ENCODE results near the gene MRM3.
"Not testable (repeated sequence)": the region's sequence is repeated elsewhere in the genome, so short reads cannot be mapped to it uniquely, and the experiment has no call there.

Gene MRM3

GRCh38 chr17:755319-755961, 26.7 kb upstream of the MRM3 start:
- DNase-seq: not testable (repeated sequence)

GRCh38 chr17:756010-756567, 26.1 kb upstream of the MRM3 start:
- DNase-seq: not testable (repeated sequence)

- no peak for DNase-seq
These were observed 22.2 kb upstream of the MRM3 start for GRCh38 chr17:759964-760363.

- DNase-seq: no peak
These were observed 21.8 kb upstream of the MRM3 start for GRCh38 chr17:760371-760770.

GRCh38 chr17:767076-767475, 15.1 kb upstream of the MRM3 start:
- no peak for DNase-seq

- no peak for DNase-seq
These were observed 9.1 kb upstream of the MRM3 start for GRCh38 chr17:773016-773415.

GRCh38 chr17:773467-774312, 8.5 kb upstream of the MRM3 start:
- DNase-seq: no peak

- DNase-seq: no peak
These were observed 7.9 kb upstream of the MRM3 start for GRCh38 chr17:774313-774584.

- DNase-seq: no peak
These were observed 4.1 kb upstream of the MRM3 start for GRCh38 chr17:778096-778495.

GRCh38 chr17:784143-784542, 2.0 kb downstream of the MRM3 start:
- no peak for DNase-seq

- DNase-seq: not testable (repeated sequence)
These were observed 3.7 kb downstream of the MRM3 start for GRCh38 chr17:785901-786300.

GRCh38 chr17:787641-788221, 5.6 kb downstream of the MRM3 start:
- no peak for DNase-seq

GRCh38 chr17:788551-788950, 6.4 kb downstream of the MRM3 start:
- DNase-seq: no peak

- no peak for DNase-seq
These were observed 7.1 kb downstream of the MRM3 start for GRCh38 chr17:789160-789840.

- DNase-seq: not testable (repeated sequence)
These were observed 8.0 kb downstream of the MRM3 start for GRCh38 chr17:789931-790873.

- DNase-seq: not testable (repeated sequence)
These were observed 8.7 kb downstream of the MRM3 start for GRCh38 chr17:790874-791247.

- DNase-seq: no peak
These were observed 9.7 kb downstream of the MRM3 start for GRCh38 chr17:791829-792228.

GRCh38 chr17:792277-792676, 10.1 kb downstream of the MRM3 start:
- DNase-seq: peak; percentile 12

- DNase-seq: peak; percentile 59
These were observed 12.7 kb downstream of the MRM3 start for GRCh38 chr17:794876-795275.

- no peak for DNase-seq
These were observed 13.1 kb downstream of the MRM3 start for GRCh38 chr17:795276-795675.

- no peak for DNase-seq
These were observed 13.6 kb downstream of the MRM3 start for GRCh38 chr17:795721-796120.

- DNase-seq: no peak
These were observed 14.5 kb downstream of the MRM3 start for GRCh38 chr17:796609-797008.
